GM12878 (cell line): ENCODE data around the gene CGA. TPM values are rescaled to one million over a fixed set of nuclear protein-coding genes. Genes with fewer than 3 reads are reported as not detected.

Source experiments
- ATAC-seq: fragments of 200-7000 bp; cut with Tn5 transposase; 3 replicates; pipeline ENCODE4 v1.9.1; 2020; ENCODE audit warnings: mild to moderate bottlenecking, moderate library complexity
- BruUV-seq: library from RNA; stranded (reverse); fragments of 400-500 nt; replicated peaks from 2 replicates; lab custom pipeline; 2021; lab: Mats Ljungman, UMichigan
- CTCF ChIA-PET: fragments of 300-600 bp; sonication (Branson Sonifier 250); formaldehyde crosslinking; extraction: SDS; loops from one replicate; lab custom pipeline; 2021; ENCODE audit warnings: inconsistent platforms; lab: Yijun Ruan, JAX
- POLR2A ChIA-PET: fragments of 350-600 bp; formaldehyde crosslinking; extraction: SDS; loops from one replicate; lab custom pipeline; 2021; ENCODE audit warnings: inconsistent platforms; lab: Charles Lee
- RAD21 ChIA-PET: fragments of 300-600 bp; sonication (Branson Sonifier 250); formaldehyde crosslinking; loops from one replicate; lab custom pipeline; 2023; ENCODE audit warnings: antibody characterized with exemption; ENCODE audit not compliant: unreplicated experiment; lab: Charles Lee
- SMC1A ChIA-PET: fragments of 300-600 bp; sonication (Branson Sonifier 250); formaldehyde crosslinking; loops from one replicate; lab custom pipeline; 2023; ENCODE audit not compliant: unreplicated experiment, uncharacterized antibody; lab: Charles Lee
- DNase-seq: peaks from one replicate; pipeline ENCODE4 v3.0.0-alpha.2; 2011; ENCODE audit warnings: low read depth, low spot score
- FAIRE-seq: peaks from 3 replicates; lab custom pipeline; 2011; peaks lifted over from hg19 to GRCh38; lab: Jason Lieb, UNC
- H2AFZ ChIP-seq: 2 replicates; pipeline ENCODE4 v1.6.0; 2011; ENCODE audit warnings: low read depth, low read length, control low read depth; ENCODE audit not compliant: control insufficient read depth
- H3K27ac ChIP-seq: 2 replicates; pipeline ENCODE4 v1.5.1; 2011; ENCODE audit warnings: control low read depth; ENCODE audit not compliant: control insufficient read depth, insufficient read depth
- H3K27me3 ChIP-seq, 2 experiments: replicated peaks in 1 of 2; 2 replicates each; pipeline versions ENCODE4 v1.6.0 to v1.6.1; 2011; ENCODE audit warnings: low read length in 1 of 2; ENCODE audit not compliant: control insufficient read depth in 2 of 2, insufficient read depth in 2 of 2
- H3K36me3 ChIP-seq, 2 experiments: 2 replicates each; pipeline ENCODE4 v1.5.1; 2011; ENCODE audit warnings: low read length in 1 of 2; ENCODE audit not compliant: control insufficient read depth in 2 of 2, insufficient read depth in 2 of 2
- H3K4me1 ChIP-seq: 2 replicates; pipeline ENCODE4 v1.6.1; 2011; ENCODE audit warnings: mild to moderate bottlenecking, low read length, moderate library complexity, mixed read lengths; ENCODE audit not compliant: control insufficient read depth, insufficient read depth
- H3K4me2 ChIP-seq: 2 replicates; pipeline ENCODE4 v1.6.0; 2011; ENCODE audit warnings: control low read depth; ENCODE audit not compliant: control insufficient read depth, insufficient read depth
- H3K4me3 ChIP-seq: fragments of 200-600 bp; sonication (generic); 2 replicates; pipeline ENCODE4 v1.5.1; 2016
- H3K79me2 ChIP-seq: 2 replicates; pipeline ENCODE4 v1.6.0; 2011; ENCODE audit warnings: low read length; ENCODE audit not compliant: control insufficient read depth, insufficient read depth
- H3K9ac ChIP-seq: 2 replicates; pipeline ENCODE4 v1.8.0; 2011; ENCODE audit warnings: low read length, control low read depth, mixed read lengths; ENCODE audit not compliant: control insufficient read depth, insufficient read depth
- H3K9me3 ChIP-seq: replicated peaks from 3 replicates; pipeline ENCODE4 v1.5.1; 2011; ENCODE audit warnings: mild to moderate bottlenecking, low read length; ENCODE audit not compliant: control insufficient read depth, insufficient read depth
- H4K20me1 ChIP-seq: 2 replicates; pipeline ENCODE4 v1.6.0; 2011; ENCODE audit not compliant: control insufficient read depth, insufficient read depth
- ATF7 ChIP-seq: fragments of 450-650 bp; IDR thresholded peaks from 2 replicates; pipeline ENCODE4 v1.6.1; 2016; ENCODE audit warnings: low read depth, mild to moderate bottlenecking
- CHD4 ChIP-seq: fragments of 200-600 bp; sonication (generic); IDR thresholded peaks from 2 replicates; pipeline ENCODE4 v1.6.1; 2016; ENCODE audit warnings: mild to moderate bottlenecking
- IKZF1 ChIP-seq: fragments of 450-650 bp; conservative IDR thresholded peaks from 2 replicates; pipeline ENCODE4 v1.6.1; 2017; ENCODE audit warnings: antibody characterized with exemption, mild to moderate bottlenecking
- KDM1A ChIP-seq: fragments of 200-600 bp; sonication (generic); IDR thresholded peaks from 2 replicates; pipeline ENCODE4 v1.6.1; 2016; ENCODE audit warnings: borderline replicate concordance
- LARP7 ChIP-seq: fragments of 450-650 bp; IDR thresholded peaks from 2 replicates; pipeline ENCODE4 v1.6.1; 2017; ENCODE audit warnings: mild to moderate bottlenecking
- POLR2AphosphoS2 ChIP-seq: IDR thresholded peaks from 2 replicates; pipeline ENCODE4 v1.6.1; 2011; ENCODE audit warnings: low read depth, mild to moderate bottlenecking, low read length, improper control_type of control experiment, moderate library complexity
- RAD21 ChIP-seq: IDR thresholded peaks from 2 replicates; pipeline ENCODE4 v1.6.1; 2011; ENCODE audit warnings: mild to moderate bottlenecking, low read depth, low read length, moderate library complexity; ENCODE audit not compliant: insufficient read depth
- RAD51 ChIP-seq: fragments of 450-650 bp; IDR thresholded peaks from 2 replicates; pipeline ENCODE4 v1.6.1; 2016; ENCODE audit warnings: moderate library complexity, mild to moderate bottlenecking, inconsistent platforms
- RCOR1 ChIP-seq: conservative IDR thresholded peaks from 2 replicates; pipeline ENCODE4 v1.6.1; 2012; ENCODE audit warnings: low read depth, low read length, improper control_type of control experiment
- SIN3A ChIP-seq: IDR thresholded peaks from 2 replicates; pipeline ENCODE4 v1.6.1; 2012; ENCODE audit warnings: low read depth, low read length, improper control_type of control experiment
- SREBF1 ChIP-seq: IDR thresholded peaks from 2 replicates; pipeline ENCODE4 v1.6.1; 2012; ENCODE audit warnings: mild to moderate bottlenecking, low read length
- STAT1 ChIP-seq: fragments of 450-650 bp; conservative IDR thresholded peaks from 2 replicates; pipeline ENCODE4 v1.6.1; 2014; ENCODE audit warnings: antibody characterized with exemption, mild to moderate bottlenecking
- SUPT20H ChIP-seq: IDR thresholded peaks from 2 replicates; pipeline ENCODE4 v1.6.1; 2011; ENCODE audit warnings: low read depth, mild to moderate bottlenecking, low read length, moderate library complexity, borderline replicate concordance; ENCODE audit not compliant: control insufficient read depth
- TAF1 ChIP-seq: IDR thresholded peaks from 2 replicates; pipeline ENCODE4 v1.6.1; 2011; ENCODE audit warnings: mild to moderate bottlenecking, low read depth, low read length, borderline replicate concordance
- WGBS: methylation state at CpG from one replicate; pipeline ENCODE4 v1.1.6; 2016; ENCODE audit warnings: low lambda C conversion rate; ENCODE audit not compliant: insufficient replicate concordance, insufficient coverage; ENCODE audit errors: missing lambda C conversion rate; 5-methylcytosine and 5-hydroxymethylcytosine counted together
- in situ Hi-C: fragments of 300-500 bp; cut with MboI; formaldehyde crosslinking; loops from 9 replicates; pipeline ENCODE4 v1.14.3; 2018; ENCODE audit warnings: mixed read lengths
- intact Hi-C: fragments of 100-400 bp; cut with micrococcal nuclease; formaldehyde crosslinking; loops from one replicate; pipeline ENCODE4 v1.14.2; 2022; ENCODE audit not compliant: unreplicated experiment
- polyA plus RNA-seq, 11 experiments: library from polyadenylated mRNA; depleted of rRNA in 4 of 11; unstranded in 6 of 11; stranded (reverse) in 5 of 11; fragments of >200 nt; fragmentation: Nextera tagmentation in 4 of 11; fragmentation: Illumina TruSeq in 1 of 11; extraction: Ambion mirVana in 4 of 11; extraction: Trizol in 1 of 11; gene quantifications; 1 replicate in 1 of 11; 2 replicates in 10 of 11; pipeline versions ENCODE4 v1.2.1 to v1.2.3, GENCODE V29; 2011 to 2016; ENCODE audit warnings: inconsistent platforms in 2 of 11, missing spikeins in 2 of 11, low read depth in 1 of 11
- total RNA-seq, 4 experiments: library from RNA; depleted of rRNA in 3 of 4; stranded (reverse); fragments of >200 nt in 3 of 4; fragmentation: Illumina TruSeq in 1 of 4; extraction: Trizol in 1 of 4; gene quantifications; 2 replicates each; pipeline versions ENCODE4 v1.2.1 to v1.2.3, GENCODE V29; 2013 to 2021
- TF ChIP-seq, protein P1 (sequence below): IDR thresholded peaks from 2 replicates; pipeline ENCODE4 v1.6.1; 2011; ENCODE audit warnings: mild to moderate bottlenecking, low read depth, low read length, moderate library complexity; ENCODE audit not compliant: insufficient replicate concordance
- TF ChIP-seq, protein P2 (sequence below): fragments of 450-650 bp; IDR thresholded peaks from 2 replicates; pipeline ENCODE4 v1.6.1; 2016; ENCODE audit warnings: mild to moderate bottlenecking
- TF ChIP-seq, protein P3 (sequence below): fragments of 450-650 bp; formaldehyde crosslinking; IDR thresholded peaks from 2 replicates; pipeline ENCODE4 v1.4.0; 2020; ENCODE audit warnings: mild to moderate bottlenecking, moderate library complexity
- TF ChIP-seq, protein P4 (sequence below): fragments of 450-650 bp; IDR thresholded peaks from 2 replicates; pipeline ENCODE4 v1.6.1; 2017; ENCODE audit warnings: borderline replicate concordance

CGA gene
- total and polyA plus RNA-seq, 10 of the 15 experiments (the other 5 are each of a cell fraction or from before 2014, with no cell fraction given): 0.10 to 0.27 (median 0.12) TPM; not detected in 6

DNA sequence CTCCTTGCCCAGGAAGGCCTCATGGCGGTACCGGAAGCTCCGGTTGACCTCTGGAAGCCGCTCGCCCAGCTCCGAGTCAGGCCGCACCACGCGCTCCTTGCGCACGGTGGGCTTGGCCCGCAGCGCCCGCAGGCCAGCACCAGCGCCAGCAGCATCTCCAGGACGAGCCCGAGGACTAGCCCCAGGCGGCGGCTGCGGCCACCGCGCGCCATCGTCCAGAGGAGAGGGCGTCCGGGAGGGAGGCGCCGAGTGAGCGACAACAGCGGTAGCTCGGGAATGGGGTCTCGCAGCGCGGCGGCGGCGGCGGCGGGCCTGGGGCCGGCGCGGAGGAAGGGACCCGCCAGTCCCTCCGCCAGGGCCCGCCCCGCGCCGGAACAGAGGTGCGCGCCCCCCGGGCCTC lies 27.6 kb upstream of the CGA start:
- RAD21 ChIA-PET: no interaction called here
- WGBS: 88% methylated on average over 39 of the region's 51 CpGs
- CTCF ChIA-PET: no interaction called here
- no peak overlapping the region for H3K4me2 ChIP-seq
- no peaks in the 10 kb centered on the region for H3K36me3 ChIP-seq
- H3K27me3 ChIP-seq: no peaks in the 10 kb centered on the region
- H2AFZ ChIP-seq: no peak overlapping the region
- no peaks in the 10 kb centered on the region for H3K9me3 ChIP-seq
- no peaks in the 10 kb centered on the region for H3K79me2 ChIP-seq
- ATAC-seq: no peak
- no peak for FAIRE-seq
- BruUV-seq: no TSS peak
- no peaks in the 10 kb centered on the region for H4K20me1 ChIP-seq
- in situ Hi-C loops (no loop called here), intact Hi-C loops (no loop called here)
- no peak overlapping the region for H3K4me3 ChIP-seq
- POLR2A ChIA-PET: no interaction called here
- H3K9ac ChIP-seq: no peak overlapping the region
- H3K27ac ChIP-seq: no peak overlapping the region
- no peak for DNase-seq
- no peaks in the 10 kb centered on the region for H3K4me1 ChIP-seq
- SMC1A ChIA-PET: no interaction called here
- TF ChIP-seq POLR2AphosphoS2: no peak
- TF ChIP-seq, protein P1, sequence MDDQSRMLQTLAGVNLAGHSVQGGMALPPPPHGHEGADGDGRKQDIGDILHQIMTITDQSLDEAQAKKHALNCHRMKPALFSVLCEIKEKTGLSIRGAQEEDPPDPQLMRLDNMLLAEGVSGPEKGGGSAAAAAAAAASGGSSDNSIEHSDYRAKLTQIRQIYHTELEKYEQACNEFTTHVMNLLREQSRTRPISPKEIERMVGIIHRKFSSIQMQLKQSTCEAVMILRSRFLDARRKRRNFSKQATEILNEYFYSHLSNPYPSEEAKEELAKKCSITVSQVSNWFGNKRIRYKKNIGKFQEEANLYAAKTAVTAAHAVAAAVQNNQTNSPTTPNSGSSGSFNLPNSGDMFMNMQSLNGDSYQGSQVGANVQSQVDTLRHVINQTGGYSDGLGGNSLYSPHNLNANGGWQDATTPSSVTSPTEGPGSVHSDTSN: no peak
- TF ChIP-seq IKZF1: no peak
- TF ChIP-seq SIN3A: no peak
- TF ChIP-seq STAT1: no peak
- no peak for TF ChIP-seq SREBF1
- no peak for TF ChIP-seq RCOR1
- TF ChIP-seq, protein P2, sequence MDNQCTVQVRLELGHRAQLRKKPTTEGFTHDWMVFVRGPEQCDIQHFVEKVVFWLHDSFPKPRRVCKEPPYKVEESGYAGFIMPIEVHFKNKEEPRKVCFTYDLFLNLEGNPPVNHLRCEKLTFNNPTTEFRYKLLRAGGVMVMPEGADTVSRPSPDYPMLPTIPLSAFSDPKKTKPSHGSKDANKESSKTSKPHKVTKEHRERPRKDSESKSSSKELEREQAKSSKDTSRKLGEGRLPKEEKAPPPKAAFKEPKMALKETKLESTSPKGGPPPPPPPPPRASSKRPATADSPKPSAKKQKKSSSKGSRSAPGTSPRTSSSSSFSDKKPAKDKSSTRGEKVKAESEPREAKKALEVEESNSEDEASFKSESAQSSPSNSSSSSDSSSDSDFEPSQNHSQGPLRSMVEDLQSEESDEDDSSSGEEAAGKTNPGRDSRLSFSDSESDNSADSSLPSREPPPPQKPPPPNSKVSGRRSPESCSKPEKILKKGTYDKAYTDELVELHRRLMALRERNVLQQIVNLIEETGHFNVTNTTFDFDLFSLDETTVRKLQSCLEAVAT: no peak
- TF ChIP-seq CHD4: no peak
- no peak for TF ChIP-seq RAD21
- TF ChIP-seq, protein P3, sequence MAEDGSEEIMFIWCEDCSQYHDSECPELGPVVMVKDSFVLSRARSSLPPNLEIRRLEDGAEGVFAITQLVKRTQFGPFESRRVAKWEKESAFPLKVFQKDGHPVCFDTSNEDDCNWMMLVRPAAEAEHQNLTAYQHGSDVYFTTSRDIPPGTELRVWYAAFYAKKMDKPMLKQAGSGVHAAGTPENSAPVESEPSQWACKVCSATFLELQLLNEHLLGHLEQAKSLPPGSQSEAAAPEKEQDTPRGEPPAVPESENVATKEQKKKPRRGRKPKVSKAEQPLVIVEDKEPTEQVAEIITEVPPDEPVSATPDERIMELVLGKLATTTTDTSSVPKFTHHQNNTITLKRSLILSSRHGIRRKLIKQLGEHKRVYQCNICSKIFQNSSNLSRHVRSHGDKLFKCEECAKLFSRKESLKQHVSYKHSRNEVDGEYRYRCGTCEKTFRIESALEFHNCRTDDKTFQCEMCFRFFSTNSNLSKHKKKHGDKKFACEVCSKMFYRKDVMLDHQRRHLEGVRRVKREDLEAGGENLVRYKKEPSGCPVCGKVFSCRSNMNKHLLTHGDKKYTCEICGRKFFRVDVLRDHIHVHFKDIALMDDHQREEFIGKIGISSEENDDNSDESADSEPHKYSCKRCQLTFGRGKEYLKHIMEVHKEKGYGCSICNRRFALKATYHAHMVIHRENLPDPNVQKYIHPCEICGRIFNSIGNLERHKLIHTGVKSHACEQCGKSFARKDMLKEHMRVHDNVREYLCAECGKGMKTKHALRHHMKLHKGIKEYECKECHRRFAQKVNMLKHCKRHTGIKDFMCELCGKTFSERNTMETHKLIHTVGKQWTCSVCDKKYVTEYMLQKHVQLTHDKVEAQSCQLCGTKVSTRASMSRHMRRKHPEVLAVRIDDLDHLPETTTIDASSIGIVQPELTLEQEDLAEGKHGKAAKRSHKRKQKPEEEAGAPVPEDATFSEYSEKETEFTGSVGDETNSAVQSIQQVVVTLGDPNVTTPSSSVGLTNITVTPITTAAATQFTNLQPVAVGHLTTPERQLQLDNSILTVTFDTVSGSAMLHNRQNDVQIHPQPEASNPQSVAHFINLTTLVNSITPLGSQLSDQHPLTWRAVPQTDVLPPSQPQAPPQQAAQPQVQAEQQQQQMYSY (CRISPR knock-in tag): no peak
- no peak for TF ChIP-seq SUPT20H
- TF ChIP-seq LARP7: no peak
- TF ChIP-seq, protein P4, sequence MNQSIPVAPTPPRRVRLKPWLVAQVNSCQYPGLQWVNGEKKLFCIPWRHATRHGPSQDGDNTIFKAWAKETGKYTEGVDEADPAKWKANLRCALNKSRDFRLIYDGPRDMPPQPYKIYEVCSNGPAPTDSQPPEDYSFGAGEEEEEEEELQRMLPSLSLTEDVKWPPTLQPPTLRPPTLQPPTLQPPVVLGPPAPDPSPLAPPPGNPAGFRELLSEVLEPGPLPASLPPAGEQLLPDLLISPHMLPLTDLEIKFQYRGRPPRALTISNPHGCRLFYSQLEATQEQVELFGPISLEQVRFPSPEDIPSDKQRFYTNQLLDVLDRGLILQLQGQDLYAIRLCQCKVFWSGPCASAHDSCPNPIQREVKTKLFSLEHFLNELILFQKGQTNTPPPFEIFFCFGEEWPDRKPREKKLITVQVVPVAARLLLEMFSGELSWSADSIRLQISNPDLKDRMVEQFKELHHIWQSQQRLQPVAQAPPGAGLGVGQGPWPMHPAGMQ: no peak
- no peak for TF ChIP-seq TAF1
- TF ChIP-seq RAD51: no peak
- TF ChIP-seq ATF7: no peak
- no peak for TF ChIP-seq KDM1A
